OCI-LY7 (cell line): ENCODE data around the gene RIC8B.

Experiments used
- EZH2phosphoT487 ChIP-seq: fragments of 200-600 bp; sonication (generic); IDR thresholded peaks from 2 replicates; pipeline ENCODE4 v1.6.1; 2018; ENCODE audit warnings: low read depth, borderline replicate concordance, mild to moderate bottlenecking, mixed run types, antibody characterized with exemption, low read length, moderate library complexity, mixed read lengths
- TF ChIP-seq, protein P1 (sequence below): fragments of 200-600 bp; sonication (generic); conservative IDR thresholded peaks from 2 replicates; pipeline ENCODE4 v1.5.1; 2014; ENCODE audit warnings: mild to moderate bottlenecking, antibody characterized with exemption, low read length, moderate library complexity, mixed read lengths

DNA sequence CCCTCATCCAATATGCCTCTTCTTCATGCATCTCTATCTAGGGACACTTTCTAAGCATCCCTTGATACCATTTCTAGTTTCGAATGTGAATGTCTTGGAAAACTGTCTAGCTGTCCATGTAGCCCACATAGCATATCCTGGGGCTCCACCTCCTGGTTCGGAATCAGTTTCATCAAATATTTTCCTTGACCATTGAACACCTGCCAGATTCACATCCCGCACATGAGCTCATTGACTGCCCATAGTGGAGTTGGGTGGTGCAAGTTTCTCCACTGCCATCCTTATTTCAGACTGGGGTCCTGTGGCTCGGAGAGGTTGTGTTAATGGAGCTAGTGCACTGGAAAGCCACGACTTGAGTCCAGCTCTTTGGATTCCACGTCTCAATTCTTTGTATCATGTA lies 122.6 kb downstream of the RIC8B start:
- TF ChIP-seq, protein P1, sequence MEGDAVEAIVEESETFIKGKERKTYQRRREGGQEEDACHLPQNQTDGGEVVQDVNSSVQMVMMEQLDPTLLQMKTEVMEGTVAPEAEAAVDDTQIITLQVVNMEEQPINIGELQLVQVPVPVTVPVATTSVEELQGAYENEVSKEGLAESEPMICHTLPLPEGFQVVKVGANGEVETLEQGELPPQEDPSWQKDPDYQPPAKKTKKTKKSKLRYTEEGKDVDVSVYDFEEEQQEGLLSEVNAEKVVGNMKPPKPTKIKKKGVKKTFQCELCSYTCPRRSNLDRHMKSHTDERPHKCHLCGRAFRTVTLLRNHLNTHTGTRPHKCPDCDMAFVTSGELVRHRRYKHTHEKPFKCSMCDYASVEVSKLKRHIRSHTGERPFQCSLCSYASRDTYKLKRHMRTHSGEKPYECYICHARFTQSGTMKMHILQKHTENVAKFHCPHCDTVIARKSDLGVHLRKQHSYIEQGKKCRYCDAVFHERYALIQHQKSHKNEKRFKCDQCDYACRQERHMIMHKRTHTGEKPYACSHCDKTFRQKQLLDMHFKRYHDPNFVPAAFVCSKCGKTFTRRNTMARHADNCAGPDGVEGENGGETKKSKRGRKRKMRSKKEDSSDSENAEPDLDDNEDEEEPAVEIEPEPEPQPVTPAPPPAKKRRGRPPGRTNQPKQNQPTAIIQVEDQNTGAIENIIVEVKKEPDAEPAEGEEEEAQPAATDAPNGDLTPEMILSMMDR: no peak
- TF ChIP-seq EZH2phosphoT487: no peak
